Stimulated activated CD8-positive, alpha-beta memory T cell treated with anti-CD3 and anti-CD28 coated beads, Interleukin-12 subunit alpha, Interleukin-12 subunit beta, amount 100 ng/mL, for 4 hours (primary cell): ENCODE data around the gene CILP.
A peak's percentile ranks its signal among the peaks of the same experiment; 100 is the strongest.
"Not testable (repeated sequence)": the region's sequence is repeated elsewhere in the genome, so short reads cannot be mapped to it uniquely, and the experiment has no call there.

Experiments used
- DNase-seq: peaks from one replicate; pipeline ENCODE4 v3.0.0-alpha.2; 2020; ENCODE audit warnings: low read depth

Gene CILP

GRCh38 chr15:65210770-65211481 is at the start of gene CILP:
CILP (minus strand) TSS chr15:65211473; CDS start chr15:65209755, 1,718 bp downstream.
- no peak for DNase-seq

DNA sequence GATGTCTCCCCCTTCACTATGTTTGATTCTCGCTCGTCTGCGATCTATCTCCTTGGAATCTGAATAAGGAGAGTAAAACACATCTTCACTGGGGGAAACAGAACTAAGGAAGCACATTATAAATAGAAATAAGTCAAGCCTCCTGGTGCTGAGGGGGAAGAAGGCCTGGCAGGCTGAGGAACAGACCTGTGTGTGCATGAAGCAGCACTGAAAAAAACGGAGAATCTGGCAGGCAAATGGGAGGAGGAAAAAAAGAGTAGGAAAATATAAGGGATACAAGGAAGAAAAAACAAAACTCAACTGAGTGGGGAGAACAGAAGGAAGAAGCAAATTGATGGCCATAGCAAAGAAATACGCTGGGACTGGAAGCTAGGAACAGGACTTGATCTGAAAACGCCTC is 49.7 kb upstream of the CILP start:
- DNase-seq = no peak

DNA sequence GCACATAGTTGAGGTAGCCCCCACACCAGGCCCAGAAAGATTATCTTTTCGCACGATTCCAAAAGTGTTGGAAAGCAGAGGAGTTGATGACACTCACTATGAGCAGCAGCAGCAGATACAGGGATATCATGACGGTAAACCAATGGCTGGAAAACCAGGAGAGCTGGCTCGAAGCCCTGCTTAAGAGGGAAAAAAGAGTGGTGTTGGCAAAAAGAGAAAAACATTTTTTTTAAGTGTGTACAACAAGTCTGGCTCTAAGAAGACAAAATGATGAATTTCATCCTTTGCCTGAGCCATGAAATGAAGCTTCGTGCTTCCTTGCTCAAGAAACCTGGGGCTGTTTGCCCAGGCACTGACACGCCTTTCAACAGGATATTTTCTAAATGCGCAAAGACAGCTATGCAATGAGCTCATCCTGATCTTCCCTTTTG is 48.1 kb upstream of the CILP start:
- DNase-seq = no peak

DNA sequence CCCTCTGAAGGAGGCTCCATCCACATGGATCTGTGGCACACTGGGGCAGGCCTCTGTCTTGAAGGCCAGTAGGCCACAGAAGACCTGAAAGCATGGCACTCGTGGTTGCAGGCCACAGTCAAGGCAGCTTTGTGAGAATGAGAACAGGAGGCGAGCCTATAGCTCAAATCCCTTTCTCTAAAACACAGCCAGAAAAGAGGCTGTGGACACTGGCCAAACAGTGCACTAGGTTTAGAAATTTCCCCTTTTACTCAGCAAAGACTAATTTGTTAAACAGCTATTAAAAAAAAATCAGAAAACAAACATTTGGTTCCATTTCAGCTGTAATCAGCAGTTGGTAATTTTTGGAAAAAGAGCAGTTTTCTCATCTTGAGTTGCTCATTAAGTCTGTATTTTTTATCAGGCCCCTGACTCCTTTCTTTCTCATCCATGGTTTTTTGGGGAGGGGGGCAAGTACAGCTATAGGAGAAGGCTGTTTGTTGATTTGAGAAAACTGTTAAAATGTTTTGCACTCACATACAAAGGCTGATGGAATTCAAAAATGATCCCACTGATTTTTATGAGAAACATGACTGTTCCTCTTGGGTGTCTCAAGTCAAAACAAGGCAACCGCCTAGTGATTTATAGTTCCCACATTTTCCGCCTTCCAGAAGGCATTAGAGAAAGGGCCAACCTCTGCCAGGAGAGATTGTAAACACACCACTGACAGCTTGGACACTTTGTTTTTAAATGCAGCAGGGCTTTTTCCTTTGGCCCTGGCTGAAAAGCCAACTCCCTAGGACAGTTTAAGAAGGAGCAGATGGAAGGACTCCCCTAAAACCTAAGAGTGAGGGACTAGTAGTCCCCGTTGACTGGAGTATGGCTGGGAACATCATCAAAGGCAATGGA is 47.3 kb upstream of the CILP start:
- no peak for DNase-seq

DNA sequence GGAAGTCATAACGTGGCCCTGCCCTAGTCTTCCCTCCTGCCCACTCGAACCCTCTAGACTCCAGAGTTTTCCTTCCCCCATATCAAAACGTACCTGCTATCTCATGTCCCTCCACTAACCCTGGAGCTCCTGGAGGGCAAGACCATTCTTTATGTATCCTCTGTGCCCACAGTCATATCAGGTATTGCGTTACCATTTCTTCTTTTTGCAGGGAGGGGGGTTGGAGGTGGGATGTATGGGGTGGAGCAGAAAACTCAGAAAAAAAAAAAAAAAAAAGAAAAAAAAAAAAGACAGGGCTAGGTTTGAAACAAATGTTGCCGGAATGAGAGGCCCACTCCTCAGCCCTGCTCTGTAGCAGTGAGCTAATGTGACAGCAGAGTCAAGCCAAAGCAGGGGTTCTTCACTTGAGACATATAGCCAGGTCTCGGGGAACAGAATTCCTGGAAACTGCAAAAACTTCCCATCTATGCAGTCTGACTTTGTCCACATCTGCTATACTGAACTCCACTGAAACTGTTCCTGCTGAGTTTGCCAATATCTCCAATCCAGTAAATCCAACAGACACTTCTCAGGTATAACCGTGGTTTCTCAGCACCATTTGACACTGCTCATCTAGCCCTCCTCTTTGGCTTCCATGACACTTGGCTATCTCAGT is 44.3 kb upstream of the CILP start:
- no peak for DNase-seq

DNA sequence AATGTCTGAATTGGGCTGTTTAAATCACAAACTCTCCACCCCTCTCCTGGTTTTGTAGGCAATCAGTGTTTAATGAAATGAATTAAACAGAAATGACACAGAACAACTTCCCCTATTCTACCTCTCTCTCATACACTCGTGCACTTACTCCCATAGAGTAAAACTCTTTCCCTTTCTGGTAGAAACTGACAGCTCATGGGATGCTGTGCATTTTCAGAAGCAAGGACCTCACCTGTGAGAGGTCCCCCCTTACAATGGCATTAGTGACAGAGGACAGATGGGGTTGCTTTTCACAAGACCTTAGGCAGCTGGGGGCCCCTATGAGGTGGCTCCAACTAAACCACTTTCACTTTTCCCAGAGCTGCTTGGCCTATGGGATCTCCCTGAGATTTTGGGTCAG is 43.5 kb upstream of the CILP start:
- no peak for DNase-seq

- DNase-seq = no peak
Observed at GRCh38 chr15:65254356-65254755, 43.1 kb upstream of the CILP start.

GRCh38 chr15:65249641-65250040 is 38.4 kb upstream of the CILP start:
- DNase-seq = peak; percentile 28

DNA sequence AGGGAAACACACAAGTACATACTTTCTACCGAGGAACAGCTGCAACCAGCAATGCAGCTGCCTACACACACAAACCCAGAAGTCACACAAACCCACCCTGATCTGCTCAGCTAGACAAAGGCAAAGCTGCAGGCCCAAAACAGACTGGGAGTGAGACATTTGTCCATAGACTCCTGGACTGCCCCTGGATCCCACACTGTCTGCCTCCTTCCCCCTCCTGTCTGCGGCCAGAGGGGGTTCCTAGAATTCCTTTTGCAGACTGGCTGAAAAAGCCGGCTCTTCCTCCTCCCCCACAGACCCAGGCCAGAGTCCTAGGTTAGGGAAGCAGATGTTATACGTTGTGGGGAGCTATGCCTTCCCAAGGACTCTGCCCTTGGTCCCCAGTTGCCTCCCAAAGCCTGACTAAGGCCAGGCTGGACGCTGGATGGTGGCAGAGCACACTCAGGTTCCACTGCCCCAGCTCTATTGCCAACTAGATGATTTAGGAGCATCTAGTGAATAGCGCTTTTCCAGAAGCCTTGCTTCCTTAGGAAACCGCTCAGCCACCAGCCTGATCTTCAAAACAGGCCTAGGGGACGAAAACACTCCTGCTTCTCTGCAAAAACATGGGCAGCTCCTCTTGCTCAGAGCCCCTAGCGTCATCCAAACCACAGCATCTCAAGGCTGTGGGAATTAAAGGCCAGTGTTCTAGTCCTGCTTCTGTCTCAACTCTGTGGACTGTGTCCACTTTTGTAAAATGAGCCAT is 37.4 kb upstream of the CILP start:
- DNase-seq = no peak

DNA sequence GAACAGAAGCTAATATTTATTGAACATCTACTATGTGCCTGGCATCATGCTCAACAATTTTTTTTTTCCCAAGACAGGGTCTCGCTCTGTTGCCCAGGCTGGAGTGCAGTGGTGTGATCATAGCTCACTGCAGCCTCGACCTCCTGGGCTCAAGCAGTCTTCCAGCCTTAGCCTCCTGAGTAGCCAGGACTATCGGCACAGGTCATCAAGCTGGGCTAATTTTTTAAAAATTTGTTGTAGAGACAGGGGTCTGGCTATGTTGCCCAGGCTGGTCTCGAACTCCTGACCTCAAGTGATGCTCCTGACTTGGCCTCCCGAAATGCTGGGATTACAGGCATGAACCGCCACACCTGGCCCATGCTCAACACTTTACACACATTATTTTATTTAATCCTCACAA is 35.7 kb upstream of the CILP start:
- DNase-seq = no peak

DNA sequence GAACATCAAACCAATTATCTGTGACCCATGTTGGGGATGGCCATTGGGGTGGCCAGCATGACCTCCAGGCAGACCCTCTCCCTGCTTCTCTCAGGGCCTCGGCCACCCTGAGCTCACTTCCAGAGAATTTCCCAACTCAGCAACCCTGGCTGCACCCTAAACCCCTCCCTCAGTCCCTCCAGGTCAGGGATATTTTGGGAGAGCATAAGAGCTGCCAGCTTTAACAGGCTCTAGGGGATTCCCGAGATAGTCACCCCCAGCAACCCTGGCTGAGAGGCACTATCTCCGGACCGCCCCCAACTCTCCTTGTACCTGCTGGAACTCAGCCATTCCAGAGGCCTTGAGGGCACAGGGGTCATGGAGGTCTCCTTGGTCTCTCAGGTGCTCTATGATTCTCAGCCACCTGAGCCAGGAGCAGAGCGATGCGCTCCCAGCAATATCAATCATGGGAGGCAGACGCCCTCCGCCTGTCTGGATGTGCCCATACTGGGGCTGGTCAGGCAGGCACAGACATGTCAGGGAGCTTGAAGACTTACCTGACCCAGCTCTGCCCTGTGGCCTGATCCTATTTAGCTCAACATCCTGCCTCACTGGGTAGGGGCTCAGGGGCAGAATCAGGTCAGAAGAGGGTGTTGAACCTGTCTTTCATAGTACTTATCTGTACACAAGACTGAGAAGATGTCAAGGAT is 34.9 kb upstream of the CILP start:
- no peak for DNase-seq

- DNase-seq = no peak
Observed at GRCh38 chr15:65245096-65245856, 34.0 kb upstream of the CILP start.

DNA sequence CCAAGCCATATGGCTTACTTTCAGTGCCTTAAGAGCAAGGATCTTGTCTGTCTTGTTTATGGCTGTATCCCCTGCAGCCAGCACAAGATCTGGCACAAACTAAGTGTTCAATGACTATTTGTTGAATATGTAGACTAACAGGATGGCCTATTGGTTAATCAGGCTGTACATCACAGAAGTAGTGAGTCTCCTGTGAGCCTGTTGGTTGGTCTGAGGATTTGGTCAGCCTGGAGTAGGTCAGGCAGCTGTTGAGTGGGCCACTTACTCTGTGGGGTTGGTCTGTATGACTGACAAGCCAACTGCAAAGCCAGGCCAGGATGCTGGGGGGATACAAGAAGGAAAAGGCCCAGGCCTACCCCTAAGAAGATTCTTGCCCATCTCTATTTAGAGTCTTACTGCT is 33.4 kb upstream of the CILP start:
- DNase-seq = no peak

- DNase-seq = not testable (repeated sequence)
Observed at GRCh38 chr15:65236443-65236842, 25.2 kb upstream of the CILP start.

DNA sequence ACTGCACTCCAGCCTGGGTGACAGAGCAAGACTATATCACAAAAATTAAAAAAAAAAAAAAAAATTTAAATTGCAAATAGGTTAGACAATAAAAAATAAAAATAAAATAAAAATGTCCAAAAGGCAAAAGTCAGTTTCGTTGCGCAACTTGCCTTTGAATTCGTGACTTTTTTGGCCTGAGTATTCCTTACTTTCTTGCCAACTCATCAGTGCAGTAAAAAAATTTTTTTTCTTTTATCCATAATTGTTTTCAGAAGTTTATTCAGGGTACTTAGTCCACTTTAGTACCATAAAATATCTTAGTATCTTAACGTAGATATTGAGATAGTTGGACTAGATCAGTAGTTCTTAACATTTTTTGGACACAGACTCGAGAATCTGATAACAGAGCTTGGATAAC is 22.4 kb upstream of the CILP start:
- no peak for DNase-seq

GRCh38 chr15:65232520-65232919 is 21.2 kb upstream of the CILP start:
- DNase-seq = no peak

DNA sequence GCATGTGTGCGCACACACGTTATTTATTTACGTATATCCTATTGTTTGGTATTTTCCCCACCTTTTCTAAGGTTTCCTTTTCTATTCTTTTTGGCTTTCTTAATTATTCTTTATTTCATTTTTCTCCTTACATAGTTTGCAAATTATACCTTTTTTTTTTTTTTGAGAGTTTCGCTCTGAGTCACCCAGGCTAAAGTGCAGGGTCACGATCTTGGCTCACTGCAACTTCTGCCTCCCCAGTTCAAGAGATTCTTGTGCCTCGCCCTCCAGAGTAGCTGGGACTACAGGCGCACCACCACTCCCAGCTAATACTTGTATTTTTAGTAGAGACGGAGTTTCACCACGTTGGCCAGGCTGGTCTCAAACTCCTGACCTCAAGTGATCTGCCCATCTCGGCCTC is 20.0 kb upstream of the CILP start:
- DNase-seq = no peak

DNA sequence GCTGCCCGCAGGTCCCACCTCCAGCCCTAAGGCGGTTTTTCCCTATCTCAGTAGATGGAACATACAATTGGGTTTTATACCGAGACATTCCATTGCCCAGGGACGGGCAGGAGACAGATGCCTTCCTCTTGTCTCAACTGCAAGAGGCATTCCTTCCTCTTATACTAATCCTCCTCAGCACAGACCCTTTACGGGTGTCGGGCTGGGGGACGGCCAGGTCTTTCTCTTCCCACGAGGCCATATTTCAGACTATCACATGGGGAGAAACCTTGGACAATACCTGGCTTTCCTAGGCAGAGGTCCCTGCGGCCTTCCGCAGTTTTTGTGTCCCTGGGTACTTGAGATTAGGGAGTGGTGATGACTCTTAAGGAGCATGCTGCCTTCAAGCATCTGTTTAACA is 15.6 kb upstream of the CILP start:
- not testable (repeated sequence) for DNase-seq

GRCh38 chr15:65226221-65226620 is 14.9 kb upstream of the CILP start:
- no peak for DNase-seq

DNA sequence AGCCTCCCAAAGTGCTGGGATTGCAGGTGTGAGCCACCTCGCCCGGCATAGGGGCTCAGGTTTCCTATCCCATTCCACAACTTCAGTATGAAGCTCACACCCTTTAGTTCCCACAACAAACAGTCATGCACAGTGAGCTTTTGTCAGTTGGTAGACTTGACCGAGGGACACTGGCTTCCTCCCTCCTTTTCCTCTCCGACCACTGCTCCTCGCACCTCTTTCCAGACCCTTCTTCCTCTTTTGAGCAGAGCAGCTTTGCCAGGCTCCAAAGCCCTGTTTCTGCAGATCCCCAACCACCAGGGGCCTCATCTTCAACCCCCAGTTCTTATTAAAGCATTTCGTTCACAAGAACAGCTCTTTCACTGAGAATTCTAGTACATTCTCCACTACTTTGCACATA is 12.7 kb upstream of the CILP start:
- no peak for DNase-seq

GRCh38 chr15:65222891-65223290 is 11.6 kb upstream of the CILP start:
- no peak for DNase-seq
